Endothelial cell (in vitro differentiated cells): Measurements from ENCODE around the gene ARHGEF6. TPM values are rescaled to one million over a fixed set of nuclear protein-coding genes. Genes with fewer than 3 reads are reported as not detected.

Source experiments
- DNase-seq: peaks from one replicate; pipeline ENCODE4 v3.0.0; 2021; ENCODE audit warnings: low spot score
- H3K27ac Mint-ChIP-seq: one replicate; pipeline ENCODE4 v1.8.0; 2021; ENCODE audit warnings: mixed read lengths, inconsistent platforms; ENCODE audit not compliant: unreplicated experiment
- H3K27me3 Mint-ChIP-seq: one replicate; pipeline ENCODE4 v1.8.0; 2021; ENCODE audit warnings: mild to moderate bottlenecking, moderate library complexity, mixed read lengths, inconsistent platforms; ENCODE audit not compliant: unreplicated experiment
- H3K36me3 Mint-ChIP-seq: one replicate; pipeline ENCODE4 v1.8.0; 2021; ENCODE audit warnings: mild to moderate bottlenecking, low read depth, mixed read lengths, inconsistent platforms; ENCODE audit not compliant: unreplicated experiment
- H3K4me1 Mint-ChIP-seq: one replicate; pipeline ENCODE4 v1.8.0; 2021; ENCODE audit warnings: mild to moderate bottlenecking, mixed read lengths, inconsistent platforms; ENCODE audit not compliant: unreplicated experiment
- H3K4me3 Mint-ChIP-seq: one replicate; pipeline ENCODE4 v1.8.0; 2021; ENCODE audit warnings: mild to moderate bottlenecking, mixed read lengths, inconsistent platforms; ENCODE audit not compliant: unreplicated experiment
- H3K9me3 Mint-ChIP-seq: one replicate; pipeline ENCODE4 v1.8.0; 2021; ENCODE audit warnings: mixed read lengths, inconsistent platforms; ENCODE audit not compliant: unreplicated experiment
- CTCF ChIP-seq: fragments of 200-600 bp; sonication (generic); IDR thresholded peaks from one replicate; pipeline ENCODE4 v1.5.0; 2021; ENCODE audit warnings: antibody characterized with exemption; ENCODE audit not compliant: unreplicated experiment
- total RNA-seq: library from RNA; stranded (reverse); fragmentation: NEBNext Ultra II Directional; extraction: Animal tissue kit (Norgen Biotek cat#: 25700); gene quantifications from one replicate; pipeline ENCODE4 v1.2.1, GENCODE V29; 2021; ENCODE audit not compliant: unreplicated experiment

The ARHGEF6 gene
- total RNA-seq, 1 donor from 2014 or later, result 18.8 TPM

- Mint-ChIP-seq H3K9me3 (no peaks in the 10 kb centered on the region), H3K4me1 (no peaks in the 10 kb centered on the region), H3K27ac (no peak overlapping the region), H3K4me3 (no peak overlapping the region), H3K27me3 (no peaks in the 10 kb centered on the region), H3K36me3 (peaks cover 9% of the 10 kb centered on the region)
- DNase-seq, result no peak
- no peak for TF ChIP-seq CTCF
Measured at GRCh38 chrX:136662104-136662503, 118.6 kb downstream of the ARHGEF6 start.

- no peak for TF ChIP-seq CTCF
- Mint-ChIP-seq H3K4me1 (no peaks in the 10 kb centered on the region), H3K9me3 (no peaks in the 10 kb centered on the region), H3K4me3 (no peak overlapping the region), H3K27me3 (no peaks in the 10 kb centered on the region), H3K36me3 (peaks cover 5% of the 10 kb centered on the region), H3K27ac (no peak overlapping the region)
- no peak for DNase-seq
Measured at GRCh38 chrX:136660896-136661295, 119.8 kb downstream of the ARHGEF6 start.

GRCh38 chrX:136659174-136659573 lies 121.6 kb downstream of the ARHGEF6 start:
- H3K27ac Mint-ChIP-seq, result no peak overlapping the region
- no peak overlapping the region for H3K4me3 Mint-ChIP-seq
- no peaks in the 10 kb centered on the region for H3K4me1 Mint-ChIP-seq
- DNase-seq, result no peak
- H3K9me3 Mint-ChIP-seq, result no peaks in the 10 kb centered on the region
- no peak for TF ChIP-seq CTCF
- no peaks in the 10 kb centered on the region for H3K27me3 Mint-ChIP-seq
- H3K36me3 Mint-ChIP-seq, result peaks cover 5% of the 10 kb centered on the region

GRCh38 chrX:136658151-136658550 lies 122.6 kb downstream of the ARHGEF6 start:
- no peak for DNase-seq
- Mint-ChIP-seq H3K4me1 (no peaks in the 10 kb centered on the region), H3K36me3 (no peaks in the 10 kb centered on the region), H3K27ac (no peak overlapping the region), H3K27me3 (no peaks in the 10 kb centered on the region), H3K4me3 (no peak overlapping the region), H3K9me3 (no peaks in the 10 kb centered on the region)
- TF ChIP-seq CTCF, result no peak

- TF ChIP-seq CTCF, result no peak
- Mint-ChIP-seq H3K36me3 (no peaks in the 10 kb centered on the region), H3K4me1 (no peaks in the 10 kb centered on the region), H3K27ac (no peak overlapping the region), H3K9me3 (no peaks in the 10 kb centered on the region), H3K4me3 (no peak overlapping the region), H3K27me3 (no peaks in the 10 kb centered on the region)
- no peak for DNase-seq
Measured at GRCh38 chrX:136656361-136656964, 124.3 kb downstream of the ARHGEF6 start.
